AG10803 (cell line): ENCODE results near the gene NOTUM.
A peak's percentile ranks its signal among the peaks of the same experiment; 100 is the strongest.

Experiments
- DNase-seq: peaks from one replicate; pipeline ENCODE4 v3.0.0; 2010; ENCODE audit warnings: low read depth
- H3K4me3 ChIP-seq: 2 replicates; pipeline ENCODE4 v1.5.1; 2011; ENCODE audit warnings: mild to moderate bottlenecking, low read length, control low read depth
- TF ChIP-seq, protein P1 (sequence below): conservative IDR thresholded peaks from 2 replicates; pipeline ENCODE4 v1.5.1; 2011; ENCODE audit warnings: mild to moderate bottlenecking, low read length, control low read depth, inconsistent platforms

The NOTUM gene

DNA sequence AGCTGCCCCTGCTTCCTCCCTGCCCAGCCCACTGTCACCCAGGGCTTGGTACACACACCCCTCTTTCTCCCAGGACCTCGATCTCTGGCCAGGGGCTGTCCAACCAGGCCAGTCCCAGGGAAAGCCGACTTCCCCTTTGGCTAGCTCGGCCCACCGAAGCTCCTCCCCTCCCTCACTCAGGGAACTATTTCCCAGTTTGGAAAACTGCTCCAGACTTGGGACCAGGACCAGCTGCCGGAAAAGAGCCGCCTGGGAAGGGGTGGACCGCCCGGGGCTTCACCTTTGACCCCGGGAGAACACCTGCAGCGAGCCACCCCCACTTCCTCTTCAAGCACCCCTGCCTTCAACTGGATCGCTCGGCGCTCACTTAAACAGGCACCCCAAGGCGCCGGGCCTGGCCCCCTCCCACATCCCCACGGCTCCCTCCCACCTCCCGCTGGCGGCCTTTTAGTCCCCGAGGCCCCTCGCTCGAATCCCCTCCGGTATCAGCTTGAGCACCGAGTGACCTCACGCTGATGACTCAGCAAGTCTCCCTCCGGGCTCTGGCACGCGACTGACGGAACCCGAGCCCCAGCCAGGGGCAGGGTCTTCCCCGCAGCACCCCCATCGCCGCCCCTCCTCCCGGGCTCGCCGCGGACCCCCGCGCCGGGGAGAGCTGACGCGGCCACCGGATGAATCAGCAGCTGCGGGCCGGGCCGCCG, 34.4 kb downstream of the NOTUM start:
- H3K4me3 ChIP-seq = peak overlapping the region; percentile 78
- TF ChIP-seq, protein P1, sequence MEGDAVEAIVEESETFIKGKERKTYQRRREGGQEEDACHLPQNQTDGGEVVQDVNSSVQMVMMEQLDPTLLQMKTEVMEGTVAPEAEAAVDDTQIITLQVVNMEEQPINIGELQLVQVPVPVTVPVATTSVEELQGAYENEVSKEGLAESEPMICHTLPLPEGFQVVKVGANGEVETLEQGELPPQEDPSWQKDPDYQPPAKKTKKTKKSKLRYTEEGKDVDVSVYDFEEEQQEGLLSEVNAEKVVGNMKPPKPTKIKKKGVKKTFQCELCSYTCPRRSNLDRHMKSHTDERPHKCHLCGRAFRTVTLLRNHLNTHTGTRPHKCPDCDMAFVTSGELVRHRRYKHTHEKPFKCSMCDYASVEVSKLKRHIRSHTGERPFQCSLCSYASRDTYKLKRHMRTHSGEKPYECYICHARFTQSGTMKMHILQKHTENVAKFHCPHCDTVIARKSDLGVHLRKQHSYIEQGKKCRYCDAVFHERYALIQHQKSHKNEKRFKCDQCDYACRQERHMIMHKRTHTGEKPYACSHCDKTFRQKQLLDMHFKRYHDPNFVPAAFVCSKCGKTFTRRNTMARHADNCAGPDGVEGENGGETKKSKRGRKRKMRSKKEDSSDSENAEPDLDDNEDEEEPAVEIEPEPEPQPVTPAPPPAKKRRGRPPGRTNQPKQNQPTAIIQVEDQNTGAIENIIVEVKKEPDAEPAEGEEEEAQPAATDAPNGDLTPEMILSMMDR = no peak
- DNase-seq = peak; percentile 82

DNA sequence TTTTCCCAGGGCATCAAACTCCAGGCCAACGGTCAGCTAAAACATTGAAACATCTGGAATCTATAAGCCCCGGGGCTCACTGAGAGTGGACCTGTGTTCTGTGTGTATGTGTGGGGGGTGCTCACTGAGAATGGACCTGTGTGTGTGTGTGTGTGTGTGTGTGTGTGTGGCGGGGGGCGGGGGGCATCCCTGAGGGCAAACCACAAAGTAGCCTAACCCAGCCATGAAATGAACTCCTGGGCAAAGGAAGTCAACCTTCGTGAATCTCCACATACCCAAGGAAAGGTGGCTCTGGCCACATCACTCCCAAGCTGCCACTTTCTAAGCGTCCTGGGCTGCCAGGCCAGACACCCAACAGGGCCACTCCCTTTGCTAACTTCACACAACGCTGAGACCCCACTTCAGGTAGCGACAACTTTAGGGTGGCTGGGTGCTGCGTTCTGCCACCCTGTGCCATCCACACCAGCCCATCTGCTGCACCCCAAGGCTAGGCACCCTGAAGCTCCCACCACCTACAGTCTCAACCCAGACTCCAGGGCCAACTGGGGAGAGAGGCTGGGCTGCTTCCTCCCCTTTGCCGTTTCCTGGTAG, 35.0 kb downstream of the NOTUM start:
- H3K4me3 ChIP-seq = peak overlapping the region; percentile 78
- TF ChIP-seq, protein P1 = no peak
- no peak for DNase-seq

DNA sequence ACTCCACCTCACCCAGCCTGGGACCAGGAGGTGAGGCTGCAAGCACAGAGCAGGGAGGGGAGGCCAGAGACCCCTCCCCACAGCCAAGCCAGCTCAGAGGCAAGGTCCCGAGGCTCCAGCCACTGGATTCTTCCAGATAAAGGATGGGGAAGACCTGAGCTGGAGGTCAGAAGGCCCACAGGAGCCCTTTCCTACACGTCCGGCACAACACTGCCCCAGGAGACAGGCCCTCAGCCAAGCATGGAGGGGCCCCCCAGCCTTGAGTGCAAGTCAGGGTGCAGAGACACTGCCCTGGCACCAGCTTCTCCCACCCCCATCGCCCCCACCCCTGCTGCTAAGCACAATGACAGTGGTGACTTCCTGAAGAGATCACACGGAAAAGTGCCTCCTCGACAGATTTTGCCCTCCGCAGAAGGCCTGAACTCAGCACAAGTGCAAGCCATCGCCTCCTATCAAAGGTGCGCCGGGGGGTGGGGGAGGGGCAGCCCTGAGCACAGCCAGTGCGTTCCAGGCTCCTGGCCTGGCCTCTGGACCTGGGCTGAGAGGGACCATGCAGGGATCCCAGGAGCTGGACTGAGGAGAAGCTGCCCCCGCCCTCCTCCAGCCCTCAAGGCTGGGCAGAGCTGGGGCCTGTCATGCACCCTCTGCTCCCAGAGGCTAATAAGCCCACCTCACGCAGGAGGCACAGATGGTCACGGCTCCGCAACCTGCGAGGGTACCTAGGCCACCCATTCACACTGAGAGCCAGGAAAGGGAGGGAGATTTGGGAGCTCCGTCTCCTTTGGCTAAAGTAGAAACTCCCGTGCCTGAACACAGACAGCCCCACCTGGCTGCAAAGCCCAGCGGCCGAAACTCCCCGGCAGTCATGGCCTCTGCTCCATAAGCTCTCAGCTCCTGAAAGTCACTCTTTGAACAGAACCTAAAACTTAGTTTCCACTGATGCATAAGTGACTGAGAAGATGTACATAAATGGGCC, 36.1 kb downstream of the NOTUM start:
- DNase-seq = no peak
- H3K4me3 ChIP-seq = no peak overlapping the region; the same call in 1 of the 2 replicates

DNA sequence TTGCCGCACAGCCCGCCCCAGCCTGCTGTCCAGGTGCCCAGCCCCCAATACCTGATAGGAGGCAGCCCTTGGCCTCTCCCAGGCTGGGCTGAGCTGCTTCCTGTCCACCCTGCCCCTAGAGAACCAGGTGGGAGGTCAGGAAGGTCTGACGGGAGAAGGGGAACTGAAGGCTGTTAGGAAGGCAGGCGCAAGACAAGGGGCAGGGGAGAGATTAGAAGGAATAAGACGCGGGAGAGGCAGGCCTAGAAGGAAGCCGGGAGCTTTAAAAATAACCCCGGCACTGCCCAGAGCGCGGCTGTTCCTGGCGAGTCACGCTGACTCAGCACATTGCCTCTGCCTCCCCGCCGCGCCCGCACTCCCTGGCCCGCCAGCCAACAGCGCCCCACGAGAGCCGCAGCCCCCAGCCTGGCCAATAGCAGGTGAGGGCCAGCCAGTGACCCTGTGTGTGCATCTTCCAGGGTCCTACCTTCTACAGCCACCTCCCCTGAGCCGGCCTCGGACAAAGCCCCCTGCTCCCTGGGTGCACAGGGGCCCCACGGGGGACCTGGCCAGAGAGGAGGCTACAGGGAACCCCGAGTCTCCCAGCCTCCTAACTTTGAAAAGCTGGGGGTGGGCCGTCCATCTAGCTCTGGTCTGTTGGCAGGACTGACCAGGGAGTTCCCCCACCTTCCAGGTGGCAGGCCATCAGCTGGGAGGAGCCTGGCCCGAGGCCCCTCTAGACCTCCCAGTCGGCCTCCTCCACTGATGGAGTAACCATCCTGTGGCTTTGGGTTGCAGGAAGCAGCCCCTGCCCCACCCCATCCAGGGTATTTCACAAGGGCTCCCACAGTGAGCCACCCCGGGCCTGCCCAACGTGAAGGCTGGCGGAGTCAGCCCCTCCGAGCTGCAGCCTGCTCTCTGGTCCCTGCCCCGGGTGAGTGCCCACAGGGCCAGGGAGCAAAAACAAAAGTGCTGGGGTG, 37.4 kb downstream of the NOTUM start:
- peak overlapping the region; percentile 65 for H3K4me3 ChIP-seq
- DNase-seq = peak; percentile 73
- TF ChIP-seq, protein P1 = no peak

More for the DNA sequence above, 36.1 kb downstream of the NOTUM start:
- TF ChIP-seq, protein P1 = no peak

DNA sequence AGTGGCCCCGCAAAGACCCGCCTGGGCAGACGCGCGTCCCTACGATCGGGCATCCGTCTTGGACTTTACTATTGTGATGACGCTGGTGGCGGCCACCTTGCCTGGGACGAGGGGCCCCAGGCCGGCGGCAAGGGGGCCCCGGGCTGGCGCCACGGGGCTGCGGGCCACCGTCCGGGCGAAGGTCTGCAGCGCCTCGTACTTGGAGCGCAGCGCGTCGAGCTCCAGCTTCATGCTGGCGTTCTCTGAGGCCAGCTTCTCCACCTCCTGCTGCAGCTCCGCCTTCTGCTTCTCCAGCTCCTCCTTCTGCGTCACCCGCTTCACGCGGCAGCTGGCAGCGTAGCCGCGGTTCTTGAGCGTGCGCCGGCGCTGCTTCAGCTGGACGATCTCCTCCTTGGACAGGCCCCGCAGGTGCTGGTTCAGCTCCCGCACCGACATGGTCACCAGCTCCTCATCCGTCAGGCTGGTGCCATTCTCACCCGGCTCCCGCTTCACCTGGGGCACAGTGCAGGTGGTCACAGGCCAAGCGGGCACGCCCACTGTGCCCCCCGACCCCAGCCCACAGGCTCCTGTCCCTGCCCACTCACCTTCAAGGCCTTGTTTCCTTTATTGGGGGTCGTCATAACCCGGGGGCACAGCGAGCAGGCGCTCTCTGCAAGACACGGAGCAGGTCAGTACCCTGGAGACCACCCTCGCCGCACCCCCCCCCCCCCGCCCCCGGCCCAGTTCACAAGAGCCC, 38.3 kb downstream of the NOTUM start:
- H3K4me3 ChIP-seq = peak overlapping the region; percentile 65
- TF ChIP-seq, protein P1 = no peak
- DNase-seq = no peak
